ENCODE measurements around the gene PDIA4.

DNA sequence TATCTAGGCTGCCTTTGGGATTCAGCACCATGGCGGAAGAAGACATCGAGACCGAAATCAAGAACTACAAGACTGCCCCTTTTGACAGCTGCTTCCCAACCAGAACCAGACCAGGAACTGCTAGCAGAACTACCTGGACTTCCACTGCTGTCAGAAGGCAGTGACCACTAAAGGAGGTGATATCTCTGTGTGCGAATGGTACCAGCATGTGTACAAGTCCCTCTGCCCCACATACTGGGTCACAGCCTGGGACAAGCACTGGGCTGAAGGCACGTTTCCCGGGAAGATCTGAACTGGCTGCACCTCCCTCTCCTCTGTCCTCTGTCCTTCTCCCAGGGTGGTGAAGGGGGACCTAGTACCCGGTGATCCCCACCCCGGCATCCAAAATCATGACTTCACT is 25.6 kb upstream of the PDIA4 start:
- no peak for TF ChIP-seq CTCF (IDR thresholded peaks at IDR 0.05 in 8 of 11, conservative IDR thresholded peaks at IDR 0.05 in 3 of 11)
- TF ChIP-seq POLR2AphosphoS5 (IDR thresholded peaks at IDR 0.05) = no peak
- no peak for TF ChIP-seq POLR2A (IDR thresholded peaks at IDR 0.05)
